GM15510 (cell line): Measurements from ENCODE around the gene CNTNAP2.

Source experiments
- POLR2A ChIP-seq: IDR thresholded peaks from 3 replicates; pipeline ENCODE4 v1.6.1; 2011; ENCODE audit warnings: borderline replicate concordance; ENCODE audit not compliant: insufficient read length; ENCODE audit errors: extremely low read depth

CNTNAP2 gene

DNA sequence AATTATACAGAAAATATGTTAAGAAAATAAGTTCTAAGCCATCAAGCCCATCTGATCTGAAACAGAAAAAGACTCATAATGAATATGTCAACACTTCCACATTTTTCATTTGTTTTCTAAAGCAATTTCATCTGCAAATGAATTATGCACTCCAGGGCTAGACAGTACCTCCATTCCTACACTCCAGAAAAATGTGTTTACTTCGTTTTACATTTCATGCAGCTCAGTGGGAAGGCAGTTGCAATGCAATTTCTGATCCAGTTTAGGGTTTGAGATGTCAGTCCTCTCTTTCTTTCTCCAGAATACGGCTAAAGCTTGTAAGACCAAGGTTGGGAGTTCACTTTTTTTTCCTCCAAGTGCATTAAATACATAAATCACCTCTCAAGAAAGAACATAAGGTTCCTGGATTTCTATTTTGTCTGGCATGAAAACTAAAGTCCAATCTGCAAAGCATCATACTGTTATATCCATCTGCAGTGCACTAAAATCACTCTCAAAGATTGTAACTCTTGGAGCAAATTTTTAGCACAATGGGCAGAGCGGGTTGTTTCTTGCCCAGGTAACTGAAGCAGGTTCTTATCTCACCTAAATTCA lies 2125.2 kb downstream of the CNTNAP2 start:
- no peak for TF ChIP-seq POLR2A

DNA sequence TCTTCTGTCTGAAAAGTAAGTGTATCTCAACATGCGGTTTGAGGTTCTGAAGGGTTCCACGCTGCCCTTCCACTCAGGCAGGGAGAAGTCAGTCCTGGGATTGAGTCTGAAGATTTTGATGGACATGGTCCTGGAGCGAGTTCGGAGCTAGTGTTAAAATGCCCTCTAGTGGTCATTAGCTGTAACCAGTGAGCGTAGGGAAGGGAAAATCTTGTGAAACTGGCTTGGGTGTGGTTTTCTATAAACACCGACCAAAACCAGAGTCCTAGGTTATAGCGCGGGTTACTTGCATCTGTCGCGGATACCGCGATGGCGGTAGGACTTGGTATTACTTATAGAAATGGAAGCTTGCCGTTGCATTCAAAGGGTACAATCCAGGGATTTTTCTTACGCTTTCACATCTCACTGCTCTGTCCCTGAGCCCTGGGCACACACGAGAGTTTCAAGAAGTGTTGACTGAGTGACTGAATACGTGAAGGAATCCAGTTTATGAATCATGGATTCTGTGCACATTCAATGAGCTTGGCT lies 2125.8 kb downstream of the CNTNAP2 start:
- TF ChIP-seq POLR2A: no peak

DNA sequence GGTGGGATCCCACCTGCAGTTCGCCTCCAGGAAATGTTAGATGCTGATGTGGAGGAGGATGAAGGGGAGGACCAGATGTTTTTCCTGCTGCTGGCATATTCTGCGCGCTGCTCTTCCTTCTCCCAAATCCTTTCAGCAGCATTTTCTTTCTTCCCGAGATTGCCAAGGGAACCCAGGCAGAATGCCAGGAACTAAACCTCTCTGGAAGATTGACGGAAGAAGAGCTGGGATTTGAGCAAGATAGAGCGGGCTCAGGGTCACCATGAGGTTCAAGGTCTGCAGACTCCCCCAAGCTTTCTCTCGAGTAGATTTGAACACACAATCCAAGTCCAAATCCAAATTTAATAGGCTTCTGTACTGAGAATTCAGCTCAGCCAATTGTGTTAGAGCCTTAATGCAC lies 2128.8 kb downstream of the CNTNAP2 start:
- no peak for TF ChIP-seq POLR2A

DNA sequence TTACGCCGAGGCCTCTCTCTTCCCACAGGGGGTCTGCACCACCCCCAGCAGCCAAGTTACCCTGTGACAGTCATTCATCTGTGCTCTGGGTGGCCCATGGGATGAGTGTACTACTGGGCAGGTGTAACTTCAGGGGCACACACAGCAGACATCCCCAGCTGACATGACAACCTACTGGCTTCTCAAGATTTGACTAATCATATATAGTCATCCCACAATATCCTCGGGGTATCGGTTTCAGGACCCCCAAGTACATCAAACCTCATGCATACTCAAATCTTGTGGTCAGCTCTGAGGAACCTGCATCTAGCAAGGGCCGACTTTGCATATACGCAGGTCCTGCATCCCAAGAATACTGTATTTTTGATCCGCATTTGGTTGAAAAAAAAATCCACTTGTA lies 2137.0 kb downstream of the CNTNAP2 start:
- TF ChIP-seq POLR2A: no peak

DNA sequence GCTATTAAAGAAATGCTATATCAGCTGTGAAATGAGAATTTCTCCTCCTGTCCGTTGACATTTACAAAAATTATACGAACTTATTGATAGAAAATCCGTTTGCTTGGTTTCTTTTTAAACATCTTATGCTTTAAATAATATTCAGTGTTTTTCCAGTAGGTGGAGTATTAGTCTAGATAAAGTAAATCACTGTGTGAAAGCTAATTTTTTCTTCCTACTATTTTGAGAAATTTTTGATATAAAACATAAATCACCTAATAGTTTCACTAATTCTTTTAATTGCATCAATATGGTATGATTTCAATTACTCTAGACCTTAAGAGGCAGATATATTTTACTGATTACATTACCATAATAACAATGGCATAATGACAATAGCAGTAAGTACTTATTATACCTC lies 2138.7 kb downstream of the CNTNAP2 start:
- no peak for TF ChIP-seq POLR2A

DNA sequence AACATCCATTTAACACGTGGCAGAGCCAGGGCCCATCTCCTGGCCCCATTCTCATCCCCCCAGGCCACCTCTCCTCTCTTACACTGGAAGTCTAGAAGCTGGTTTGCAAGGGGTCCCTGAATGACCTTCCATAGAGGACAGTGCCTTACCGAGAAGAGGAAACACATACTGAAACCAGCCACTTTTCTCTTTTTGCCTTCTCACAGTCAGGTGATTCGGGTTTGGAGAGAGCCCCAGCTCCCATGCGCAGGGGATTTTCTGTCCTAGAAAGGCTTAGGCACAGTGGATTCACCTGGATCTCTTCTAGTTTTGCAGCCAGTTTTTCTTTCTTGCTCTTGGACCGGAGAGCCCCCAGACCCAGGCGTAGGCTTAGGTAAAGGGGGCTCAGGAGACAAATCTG lies 2139.8 kb downstream of the CNTNAP2 start:
- no peak for TF ChIP-seq POLR2A

DNA sequence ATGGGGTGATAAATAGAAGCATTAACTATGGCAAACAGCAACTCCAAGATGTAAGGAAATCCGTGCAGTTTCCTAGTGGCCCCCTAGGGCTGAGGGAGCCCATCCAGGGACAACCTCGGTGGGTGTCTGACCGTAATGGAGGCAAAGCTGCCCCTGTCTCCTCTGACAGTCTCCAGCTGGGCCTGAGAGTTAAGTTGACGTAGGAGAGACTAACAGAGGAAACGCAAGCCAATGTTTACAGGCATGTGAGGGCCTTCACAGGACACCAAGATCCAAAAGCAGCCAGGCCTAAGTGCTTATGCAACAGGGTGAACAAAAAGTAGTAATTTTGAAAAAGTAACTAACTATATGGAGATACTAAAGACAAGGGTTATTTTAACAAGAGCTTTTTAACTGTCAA lies 2144.0 kb downstream of the CNTNAP2 start:
- TF ChIP-seq POLR2A: no peak

DNA sequence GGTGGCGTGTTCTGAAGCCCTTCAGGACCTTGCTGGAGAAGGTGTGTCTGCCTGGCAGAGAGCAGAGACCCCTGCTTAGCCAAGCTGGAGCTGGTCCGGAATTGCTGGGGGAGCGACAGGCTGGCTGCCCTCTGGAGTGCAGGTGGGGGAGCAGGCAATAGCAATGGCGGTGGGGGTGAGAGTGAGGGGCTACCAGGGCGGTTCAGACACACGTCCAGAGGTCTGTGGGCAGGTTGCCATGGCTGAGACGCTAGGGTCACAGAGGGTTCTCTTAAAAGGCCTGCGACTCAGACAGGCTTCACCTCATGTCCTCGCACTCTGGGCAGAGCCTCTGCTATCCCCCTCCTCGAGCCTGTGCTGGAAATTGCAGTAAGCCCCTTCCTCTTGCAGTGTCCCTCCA lies 2144.9 kb downstream of the CNTNAP2 start:
- TF ChIP-seq POLR2A: no peak

DNA sequence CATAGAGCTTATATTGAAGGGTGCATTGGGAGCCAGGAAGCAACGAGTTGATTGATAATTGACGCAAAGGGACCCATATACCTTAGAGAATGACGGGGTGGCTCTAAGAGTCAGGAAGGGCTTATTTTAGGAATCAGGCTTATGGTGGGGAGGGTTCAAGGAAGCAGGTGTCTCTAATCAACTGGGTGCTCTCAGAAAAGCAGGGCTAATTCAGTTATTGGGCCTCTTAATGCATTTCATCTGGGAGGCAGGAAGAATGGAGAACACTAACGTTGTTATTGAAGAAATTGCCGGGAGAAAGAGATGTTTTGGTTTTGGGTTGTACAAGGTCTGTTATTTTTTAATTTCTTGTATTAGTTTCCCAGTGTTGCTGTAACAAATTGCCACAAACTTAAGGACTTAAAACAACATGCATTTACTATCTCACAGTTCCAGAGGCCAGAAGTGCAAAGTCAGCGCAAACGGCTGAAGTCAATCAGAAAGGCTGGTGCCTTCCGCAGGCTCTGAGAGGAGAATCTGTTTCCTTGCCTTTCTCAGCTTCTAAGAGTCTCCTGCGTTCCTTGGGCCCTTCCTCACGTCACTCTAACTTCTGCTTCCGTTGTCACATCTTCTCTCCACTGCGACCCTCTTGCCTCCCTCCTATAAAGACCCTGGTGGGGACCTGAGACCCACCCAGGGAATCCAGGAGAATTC lies 2145.5 kb downstream of the CNTNAP2 start:
- TF ChIP-seq POLR2A: no peak

DNA sequence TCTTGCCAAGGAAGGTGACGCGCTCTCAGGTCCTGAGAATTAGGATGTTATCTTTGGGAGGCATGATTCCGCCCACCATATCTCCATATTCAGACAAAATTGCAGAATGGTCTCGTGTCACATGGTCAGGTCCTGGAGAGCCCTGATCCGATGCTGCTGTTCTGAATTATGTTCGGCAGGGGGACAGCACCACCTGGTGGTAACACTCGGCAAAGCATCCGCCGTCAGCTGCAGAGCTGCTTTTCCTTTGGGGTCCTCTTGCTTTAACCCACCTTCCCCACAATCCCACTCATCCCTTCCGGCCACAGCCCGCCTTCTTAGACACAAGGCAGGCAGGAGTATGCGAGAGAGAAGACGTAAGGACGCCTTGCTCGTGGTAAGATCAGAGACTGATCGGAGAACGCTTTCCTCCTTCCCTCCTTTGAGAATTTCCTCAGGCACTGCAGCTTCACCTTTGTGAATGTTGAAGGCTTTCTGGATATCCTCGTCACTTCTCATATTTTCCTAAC lies 2146.2 kb downstream of the CNTNAP2 start:
- TF ChIP-seq POLR2A: no peak

DNA sequence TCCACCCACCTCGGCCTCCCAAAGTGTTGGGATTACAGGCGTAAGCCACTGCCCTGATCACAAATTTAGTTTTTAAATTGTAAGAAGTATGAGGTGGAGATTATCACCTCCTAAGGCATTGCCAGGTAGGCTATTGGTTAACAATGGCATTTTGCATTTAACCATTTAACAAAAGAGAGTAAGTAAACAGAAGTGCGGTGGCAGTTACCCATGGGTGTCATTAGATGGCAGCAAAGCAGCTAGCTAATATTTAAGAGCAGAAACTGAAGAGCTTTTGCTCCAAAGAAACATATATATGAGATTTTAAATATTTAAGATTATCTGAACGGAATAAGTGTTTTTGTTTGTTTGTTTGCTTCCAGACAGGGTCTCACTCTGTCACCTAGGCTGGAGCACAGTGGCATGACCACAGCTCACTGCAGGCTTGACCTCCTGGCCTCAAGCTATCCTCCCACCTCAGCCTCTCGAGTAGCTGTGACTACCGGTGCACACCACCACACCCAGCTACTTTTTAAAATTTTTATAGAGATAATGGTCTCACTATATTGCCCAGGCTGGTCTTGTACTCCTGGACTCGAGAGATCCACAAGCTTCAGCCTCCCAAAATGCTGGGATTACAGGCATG lies 2148.4 kb downstream of the CNTNAP2 start:
- no peak for TF ChIP-seq POLR2A

DNA sequence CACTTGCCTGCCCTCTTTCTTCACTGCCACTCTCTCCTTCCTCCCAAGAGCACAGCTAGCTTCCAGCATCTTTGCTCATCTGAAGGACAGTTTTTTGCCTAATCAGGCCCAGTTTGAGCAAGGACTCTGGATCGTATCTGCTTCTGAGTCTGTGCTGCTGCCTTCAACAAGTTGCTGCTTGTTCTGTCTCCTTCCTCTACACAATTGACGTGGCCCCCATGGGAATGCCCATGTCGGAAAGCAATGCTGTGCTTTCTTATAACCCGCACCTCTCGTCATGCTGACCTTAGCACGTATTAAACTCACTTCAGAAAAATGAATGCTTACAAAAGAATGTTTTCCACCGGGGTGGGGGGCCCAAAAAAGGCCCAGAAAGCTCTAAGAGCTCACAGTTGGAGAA lies 2149.3 kb downstream of the CNTNAP2 start:
- TF ChIP-seq POLR2A: no peak

DNA sequence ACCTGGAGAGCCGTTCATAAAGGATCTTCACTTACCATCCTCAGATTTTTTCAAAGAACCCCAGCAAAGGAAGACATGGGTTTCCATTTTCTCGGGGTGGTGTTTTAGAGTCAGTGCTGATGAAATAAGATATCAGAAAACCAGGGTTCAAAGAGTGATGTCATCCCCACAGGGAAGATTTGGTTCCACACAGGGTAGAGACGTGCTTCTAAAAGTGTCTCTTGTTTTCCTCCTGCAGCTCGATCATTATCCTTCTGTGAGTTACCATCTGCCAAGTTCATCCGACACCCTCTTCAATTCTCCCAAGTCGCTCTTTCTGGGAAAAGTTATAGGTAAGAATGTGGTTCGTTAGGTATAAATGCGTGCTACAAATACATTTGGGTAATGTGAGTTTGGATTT lies 2150.2 kb downstream of the CNTNAP2 start:
- no peak for TF ChIP-seq POLR2A

DNA sequence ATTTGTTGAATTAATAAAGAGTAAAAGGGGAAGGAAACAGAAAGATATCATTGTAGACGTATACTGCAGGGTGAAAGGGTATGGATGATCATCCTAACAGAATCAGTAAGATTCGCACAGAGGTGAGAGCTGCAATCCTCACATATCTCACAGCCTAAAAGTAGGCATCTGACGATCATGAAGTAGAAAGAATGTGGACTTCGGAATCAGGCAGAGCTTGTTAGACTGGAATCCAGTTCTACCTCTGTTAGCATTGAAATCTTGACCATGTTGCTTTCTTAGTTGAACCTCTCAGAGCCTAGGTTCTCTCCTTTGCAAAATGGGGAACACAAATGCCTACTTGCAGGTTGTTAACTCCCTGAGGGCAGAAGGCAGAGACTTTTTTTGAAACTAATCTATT lies 2154.0 kb downstream of the CNTNAP2 start:
- no peak for TF ChIP-seq POLR2A

DNA sequence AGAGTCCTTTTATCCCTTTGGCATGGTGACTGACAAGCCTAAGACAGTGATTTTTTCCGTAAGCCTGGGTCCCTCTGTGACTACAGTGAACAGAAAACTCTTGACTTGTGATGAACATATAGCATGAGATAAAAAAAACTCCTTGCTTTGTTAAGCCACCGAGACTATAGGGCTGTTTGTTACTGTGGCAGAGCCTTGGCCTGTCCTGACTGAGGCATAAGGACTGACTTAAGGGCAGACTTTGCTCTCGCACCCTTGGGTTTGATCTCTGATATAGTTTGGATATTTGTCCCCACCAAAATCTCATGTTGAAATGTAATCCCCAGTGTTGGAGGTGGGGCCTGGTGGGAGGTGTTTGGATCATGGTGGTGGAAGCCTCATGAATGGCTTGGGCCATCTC lies 2157.5 kb downstream of the CNTNAP2 start:
- TF ChIP-seq POLR2A: no peak
